Measurements from ENCODE around the gene ALDOB.

GRCh38 chr9:101470929-101471328 lies 35.4 kb upstream of the ALDOB start:
- TF ChIP-seq CTCF (IDR thresholded peaks at IDR 0.05; ENCODE audit: poor library complexity, severe bottlenecking) (no peak), EP300 (conservative IDR thresholded peaks at IDR 0.05; ENCODE audit: poor library complexity, severe bottlenecking) (no peak)

Data from neural cell (in vitro differentiated cells).